Fibroblast of lung (primary cell): ENCODE measurements around the gene ARMH3. TPM values are rescaled to one million over a fixed set of nuclear protein-coding genes. Genes with fewer than 3 reads are reported as not detected.
A peak's percentile ranks its signal among the peaks of the same experiment; 100 is the strongest.

Experiments used
- DNase-seq, 2 donors: peaks; one replicate each; pipeline versions ENCODE4 v3.0.0 to v3.0.0-alpha.2; 2010; ENCODE audit warnings: low read depth in 2 of 2
- H2AFZ ChIP-seq: 2 replicates; pipeline ENCODE4 v1.5.1; 2012; ENCODE audit warnings: low read length, control low read depth, inconsistent platforms
- H3K27ac ChIP-seq: 2 replicates; pipeline ENCODE4 v1.5.1; 2011; ENCODE audit warnings: low read length, control low read depth; ENCODE audit not compliant: insufficient read depth
- H3K27me3 ChIP-seq: 2 replicates; pipeline ENCODE4 v1.5.1; 2011; ENCODE audit warnings: mild to moderate bottlenecking, low read length; ENCODE audit not compliant: control insufficient read depth, insufficient read depth
- H3K36me3 ChIP-seq: 2 replicates; pipeline ENCODE4 v1.5.1; 2011; ENCODE audit warnings: low read length; ENCODE audit not compliant: control insufficient read depth, insufficient read depth
- H3K4me1 ChIP-seq: 2 replicates; pipeline ENCODE4 v1.5.1; 2011; ENCODE audit warnings: low read length; ENCODE audit not compliant: control insufficient read depth, insufficient read depth; ENCODE audit errors: extremely low read depth
- H3K4me2 ChIP-seq: 2 replicates; pipeline ENCODE4 v1.5.1; 2011; ENCODE audit warnings: low read length, control low read depth; ENCODE audit not compliant: insufficient read depth; ENCODE audit errors: extremely low read depth
- H3K4me3 ChIP-seq, 4 experiments: fragments of 200-600 bp in 1 of 4; sonication (generic) in 1 of 4; replicated peaks in 1 of 4; 2 replicates each; pipeline ENCODE4 v1.5.1; 2011 to 2016; ENCODE audit warnings: low read length in 4 of 4, low read depth in 3 of 4, mild to moderate bottlenecking in 3 of 4, control low read depth in 2 of 4, inconsistent platforms in 1 of 4, mixed read lengths in 1 of 4; ENCODE audit not compliant: insufficient read depth in 1 of 4; ENCODE audit errors: control extremely low read depth in 1 of 4
- H3K79me2 ChIP-seq: 2 replicates; pipeline ENCODE4 v1.5.1; 2012; ENCODE audit warnings: mild to moderate bottlenecking, low read length, inconsistent platforms; ENCODE audit not compliant: control insufficient read depth, insufficient read depth
- H3K9ac ChIP-seq: 2 replicates; pipeline ENCODE4 v1.5.1; 2011; ENCODE audit warnings: mild to moderate bottlenecking, low read length, control low read depth; ENCODE audit not compliant: insufficient read depth
- H3K9me3 ChIP-seq: 2 replicates; pipeline ENCODE4 v1.5.1; 2012; ENCODE audit warnings: low read depth, low read length; ENCODE audit not compliant: control insufficient read depth, insufficient read depth
- H4K20me1 ChIP-seq: 2 replicates; pipeline ENCODE4 v1.5.1; 2011; ENCODE audit warnings: low read length; ENCODE audit not compliant: control insufficient read depth, insufficient read depth; ENCODE audit errors: extremely low read depth
- EZH2 ChIP-seq: IDR thresholded peaks from 2 replicates; pipeline ENCODE4 v1.5.1; 2012; ENCODE audit warnings: low read length, control low read depth, mild to moderate bottlenecking; ENCODE audit errors: missing control alignments
- polyA plus RNA-seq, 2 donors: library from polyadenylated mRNA; depleted of rRNA in 1 of 2; stranded (reverse) in 1 of 2; unstranded in 1 of 2; fragments of >200 nt; gene quantifications; 2 replicates each; pipeline ENCODE4 v1.2.1, GENCODE V29; 2011 to 2012; ENCODE audit warnings: missing spikeins in 1 of 2
- total RNA-seq: library from RNA; depleted of rRNA; stranded (reverse); fragments of >200 nt; gene quantifications from 2 replicates; pipeline ENCODE4 v1.2.1, GENCODE V29; 2014
- TF ChIP-seq, protein P1 (sequence below), 2 donors: IDR thresholded peaks in 1 of 2; conservative IDR thresholded peaks in 1 of 2; 1 replicate in 1 of 2; 2 replicates in 1 of 2; pipeline ENCODE4 v1.5.1; 2011 to 2012; ENCODE audit warnings: low read length in 2 of 2, control low read depth in 1 of 2, inconsistent platforms in 1 of 2, low read depth in 1 of 2, mild to moderate bottlenecking in 1 of 2

ARMH3 gene
- total and polyA plus RNA-seq, 2 donors (not counting 1 experiment from before 2014, with no cell fraction given), result 14.5 to 16.4 TPM

DNA sequence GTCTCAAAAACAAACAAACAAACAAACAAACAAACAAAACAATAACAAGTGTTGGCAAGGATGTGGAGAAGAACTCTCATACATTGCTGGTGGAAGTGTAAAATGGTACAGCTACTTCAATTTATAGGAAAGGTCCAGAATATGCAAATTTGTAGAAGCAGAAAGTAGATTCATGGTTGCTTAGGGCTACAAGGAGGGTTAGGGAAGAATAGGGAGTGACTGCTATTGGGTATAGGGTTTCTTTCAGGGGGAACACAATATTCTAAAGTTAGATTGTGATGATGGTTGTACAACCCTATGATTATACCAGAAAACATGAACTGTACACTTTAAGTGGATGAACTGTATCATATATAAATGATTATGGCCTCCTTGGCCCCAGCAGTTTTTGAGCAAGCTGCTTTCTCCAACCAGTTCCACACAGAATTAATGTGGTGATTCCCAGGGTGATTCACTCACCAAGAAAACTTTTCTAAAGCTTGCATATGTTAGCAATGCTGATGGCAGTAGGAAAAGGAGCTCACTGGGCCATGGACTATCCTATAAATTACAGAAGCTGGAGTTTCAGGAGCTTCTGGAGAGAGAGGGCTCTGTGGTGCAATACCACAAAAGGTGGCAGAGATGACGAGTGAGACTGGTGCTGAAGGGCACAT lies 159.6 kb downstream of the ARMH3 start:
- no peaks in the 10 kb centered on the region for H3K36me3 ChIP-seq
- no peak overlapping the region for H2AFZ ChIP-seq
- H3K4me1 ChIP-seq, result no peaks in the 10 kb centered on the region
- H3K9ac ChIP-seq, result no peak overlapping the region
- no peaks in the 10 kb centered on the region for H3K27me3 ChIP-seq
- H3K27ac ChIP-seq, result no peak overlapping the region
- no peak overlapping the region for H3K4me2 ChIP-seq
- H3K79me2 ChIP-seq, result no peaks in the 10 kb centered on the region
- DNase-seq, result peak in 1 of 2 donors; percentile 37
- no peaks in the 10 kb centered on the region for H4K20me1 ChIP-seq
- no peak for TF ChIP-seq EZH2
- TF ChIP-seq, protein P1, sequence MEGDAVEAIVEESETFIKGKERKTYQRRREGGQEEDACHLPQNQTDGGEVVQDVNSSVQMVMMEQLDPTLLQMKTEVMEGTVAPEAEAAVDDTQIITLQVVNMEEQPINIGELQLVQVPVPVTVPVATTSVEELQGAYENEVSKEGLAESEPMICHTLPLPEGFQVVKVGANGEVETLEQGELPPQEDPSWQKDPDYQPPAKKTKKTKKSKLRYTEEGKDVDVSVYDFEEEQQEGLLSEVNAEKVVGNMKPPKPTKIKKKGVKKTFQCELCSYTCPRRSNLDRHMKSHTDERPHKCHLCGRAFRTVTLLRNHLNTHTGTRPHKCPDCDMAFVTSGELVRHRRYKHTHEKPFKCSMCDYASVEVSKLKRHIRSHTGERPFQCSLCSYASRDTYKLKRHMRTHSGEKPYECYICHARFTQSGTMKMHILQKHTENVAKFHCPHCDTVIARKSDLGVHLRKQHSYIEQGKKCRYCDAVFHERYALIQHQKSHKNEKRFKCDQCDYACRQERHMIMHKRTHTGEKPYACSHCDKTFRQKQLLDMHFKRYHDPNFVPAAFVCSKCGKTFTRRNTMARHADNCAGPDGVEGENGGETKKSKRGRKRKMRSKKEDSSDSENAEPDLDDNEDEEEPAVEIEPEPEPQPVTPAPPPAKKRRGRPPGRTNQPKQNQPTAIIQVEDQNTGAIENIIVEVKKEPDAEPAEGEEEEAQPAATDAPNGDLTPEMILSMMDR (conservative IDR thresholded peaks at IDR 0.05 in 1 of 2, IDR thresholded peaks at IDR 0.05 in 1 of 2; ENCODE audit: low read depth in 1 of 2, low read length in 2 of 2), result no peak
- no peak overlapping the region for H3K4me3 ChIP-seq
- no peaks in the 10 kb centered on the region for H3K9me3 ChIP-seq

DNA sequence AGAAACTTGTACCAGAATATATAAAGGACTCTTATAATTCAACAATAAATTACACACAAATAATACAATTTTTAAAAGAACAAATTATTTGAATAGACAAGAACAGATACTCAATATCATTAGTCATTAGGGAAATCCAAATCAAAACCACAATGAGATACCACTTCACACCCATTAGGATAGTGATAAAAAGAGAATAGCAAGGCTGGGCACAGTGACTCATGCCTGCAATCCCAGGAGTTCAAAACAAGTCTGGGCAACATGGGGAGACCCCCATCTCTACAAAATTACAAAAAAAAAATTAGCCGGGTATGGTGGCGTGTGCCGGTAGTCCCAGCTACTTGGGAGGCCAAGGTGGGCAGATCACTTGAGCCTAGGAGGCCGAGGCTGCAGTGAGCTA lies 160.2 kb downstream of the ARMH3 start:
- Histone ChIP-seq H3K9ac (no peak overlapping the region), H3K79me2 (no peaks in the 10 kb centered on the region), H3K4me3 (no peak overlapping the region), H4K20me1 (no peaks in the 10 kb centered on the region), H3K9me3 (no peaks in the 10 kb centered on the region), H2AFZ (no peak overlapping the region), H3K36me3 (no peaks in the 10 kb centered on the region), H3K4me2 (no peak overlapping the region), H3K4me1 (no peaks in the 10 kb centered on the region), H3K27ac (no peak overlapping the region), H3K27me3 (no peaks in the 10 kb centered on the region)
- DNase-seq, result no peak
- TF ChIP-seq EZH2, result no peak
- TF ChIP-seq, protein P1 (conservative IDR thresholded peaks at IDR 0.05 in 1 of 2, IDR thresholded peaks at IDR 0.05 in 1 of 2; ENCODE audit: low read depth in 1 of 2, low read length in 2 of 2), result no peak

DNA sequence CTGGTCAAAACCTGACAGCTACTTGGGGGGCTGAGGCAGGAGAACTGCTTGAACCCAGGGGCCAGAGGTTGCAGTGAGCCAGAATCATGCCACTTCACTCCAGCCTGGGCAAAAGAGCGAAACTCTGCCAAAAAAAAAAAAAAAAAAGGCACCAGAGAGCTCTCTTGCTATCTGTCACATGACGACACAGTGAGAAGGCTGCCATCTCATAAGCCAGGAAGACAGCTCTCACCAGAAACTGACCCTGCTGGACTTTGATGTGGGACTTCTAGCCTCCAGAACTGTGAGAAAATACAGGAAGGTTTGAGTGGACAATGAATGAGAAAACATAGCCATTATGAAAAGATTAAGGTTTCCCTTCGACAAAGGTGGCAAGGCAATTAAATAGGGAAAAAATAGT lies 161.2 kb downstream of the ARMH3 start:
- Histone ChIP-seq H3K9ac (no peak overlapping the region), H3K4me3 (no peak overlapping the region), H3K4me1 (no peaks in the 10 kb centered on the region), H3K4me2 (no peak overlapping the region), H4K20me1 (no peaks in the 10 kb centered on the region), H3K27ac (no peak overlapping the region), H3K9me3 (no peaks in the 10 kb centered on the region), H2AFZ (no peak overlapping the region), H3K79me2 (no peaks in the 10 kb centered on the region), H3K36me3 (no peaks in the 10 kb centered on the region), H3K27me3 (no peaks in the 10 kb centered on the region)
- TF ChIP-seq, protein P1 (conservative IDR thresholded peaks at IDR 0.05 in 1 of 2, IDR thresholded peaks at IDR 0.05 in 1 of 2; ENCODE audit: low read depth in 1 of 2, low read length in 2 of 2), result no peak
- no peak for TF ChIP-seq EZH2
- DNase-seq, result no peak
